Measurements from ENCODE around the gene RPS14.

The RPS14 gene

DNA sequence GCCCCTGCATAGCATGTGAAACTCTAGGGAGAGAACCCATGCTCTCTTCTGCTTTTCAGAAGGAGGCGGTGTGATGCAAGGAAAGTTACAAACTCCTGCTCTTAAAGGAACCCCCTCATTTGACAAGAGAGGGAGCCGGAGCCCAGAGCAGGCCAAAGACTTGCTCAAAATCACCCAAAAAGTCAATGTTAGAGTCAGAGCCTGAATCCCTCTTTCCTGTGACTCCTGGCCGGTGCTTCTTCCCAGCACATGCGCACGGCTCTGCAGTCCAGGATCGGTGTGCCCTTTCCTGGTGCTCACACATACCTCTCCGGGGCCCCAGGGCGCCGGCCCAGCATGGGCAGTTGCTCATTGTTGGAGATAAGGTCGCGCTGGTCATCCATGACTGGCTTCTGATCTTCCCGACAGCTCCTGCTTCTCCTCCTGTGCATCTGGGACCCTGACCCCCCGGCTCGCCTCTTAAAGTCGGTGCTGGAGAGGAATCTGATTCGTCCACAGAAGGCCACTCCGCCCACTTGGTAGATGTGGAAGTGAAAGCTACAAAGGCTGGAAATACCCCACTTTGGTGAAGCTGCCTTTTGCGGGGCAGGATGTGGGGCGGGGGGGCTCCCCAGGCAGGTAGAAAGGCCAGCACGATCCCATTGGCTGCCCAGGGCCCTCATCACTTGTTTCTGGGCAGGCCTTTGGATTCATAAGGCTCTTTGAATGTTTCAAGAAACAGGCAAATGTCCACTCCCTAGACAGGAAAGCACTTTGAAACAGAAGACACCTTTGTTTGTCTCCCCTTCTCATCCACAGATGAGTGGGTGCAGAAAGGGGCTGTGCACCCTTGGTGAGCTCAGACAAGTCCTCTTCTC, 37.0 kb downstream of the RPS14 start, which contains the start of gene CD74:
Gene CD74 (minus strand): TSS at position 592 of the 857 bp plus-strand sequence. CDS start 161 bp downstream, at position 431.
- DNase-seq = peak; percentile 79

- DNase-seq = no peak
These were observed 38.1 kb downstream of the RPS14 start for GRCh38 chr5:150411245-150411979.

- DNase-seq = peak; percentile 72
These were observed 38.9 kb downstream of the RPS14 start for GRCh38 chr5:150410524-150411244.

DNA sequence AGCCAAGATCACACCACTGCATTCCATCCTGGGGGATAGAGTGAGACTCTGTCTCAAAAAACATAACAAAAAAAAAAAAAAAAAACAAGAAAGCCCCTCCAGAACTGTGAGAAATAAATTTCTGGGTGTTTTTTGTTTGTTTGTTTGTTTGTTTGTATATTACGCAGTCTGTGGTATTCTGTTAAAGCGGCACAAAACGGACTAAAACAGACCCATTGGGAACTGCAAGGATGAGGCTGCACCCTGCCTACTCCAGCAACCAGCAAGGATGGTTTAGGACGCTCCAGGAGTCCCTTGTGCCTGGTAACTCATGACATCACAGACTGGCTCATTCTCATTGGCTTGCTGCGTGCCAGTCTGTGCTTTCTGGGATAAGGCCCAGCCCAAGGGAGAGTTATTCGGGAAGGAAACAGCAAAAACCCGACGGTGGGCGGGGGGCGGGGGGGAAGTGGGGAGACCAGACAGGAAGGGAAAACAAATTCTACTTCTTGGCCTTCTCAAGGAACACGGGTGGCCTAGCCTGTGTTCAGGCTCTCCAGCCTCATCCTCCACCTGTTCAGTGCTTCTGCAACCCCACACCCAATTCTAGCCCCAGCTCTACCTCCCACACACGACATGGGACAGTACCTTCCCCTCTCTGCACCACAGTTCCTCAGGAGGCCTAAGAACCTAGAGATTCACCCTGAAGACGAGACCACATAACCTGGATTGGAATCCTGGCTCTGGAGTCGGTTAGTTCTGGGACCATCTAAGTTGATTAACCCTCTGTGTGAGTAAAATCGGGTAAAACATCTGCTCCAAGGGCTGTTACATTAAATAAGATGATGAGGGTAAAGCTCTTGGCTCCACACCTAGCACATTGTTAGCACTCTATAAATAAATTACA, 39.7 kb downstream of the RPS14 start:
- DNase-seq = peak; percentile 81

GRCh38 chr5:150408231-150408943, 41.2 kb downstream of the RPS14 start:
- DNase-seq = no peak

DNA sequence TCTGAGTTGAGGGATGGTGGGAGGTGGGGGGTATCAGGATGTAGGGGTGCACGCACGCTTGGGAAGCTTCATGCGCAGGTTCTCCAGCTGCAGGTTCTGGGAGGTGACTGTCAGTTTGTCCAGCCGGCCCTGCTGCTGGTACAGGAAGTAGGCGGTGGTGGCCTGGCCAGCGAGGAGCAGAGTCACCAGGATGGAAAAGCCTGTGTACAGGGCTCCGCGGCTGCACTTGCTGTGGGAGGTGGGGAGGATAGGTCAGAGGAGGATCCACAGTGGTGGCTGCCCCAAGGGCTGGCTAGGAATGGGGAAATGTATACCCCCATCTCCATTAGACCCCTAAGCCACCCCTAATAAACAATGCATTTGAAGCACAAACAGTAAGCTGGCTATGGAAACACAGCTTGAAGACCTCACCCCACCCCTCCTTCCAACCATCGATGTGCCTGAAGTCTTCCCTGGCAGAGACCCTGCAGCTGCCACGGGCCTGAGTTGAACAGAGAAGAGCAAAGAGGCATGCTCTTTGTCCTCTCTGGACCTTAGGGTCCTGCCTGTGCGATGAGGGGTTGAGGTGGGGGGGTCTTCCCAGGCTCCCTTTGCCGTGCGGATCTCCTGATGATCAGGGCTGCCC, 42.3 kb downstream of the RPS14 start:
- no peak for DNase-seq

DNA sequence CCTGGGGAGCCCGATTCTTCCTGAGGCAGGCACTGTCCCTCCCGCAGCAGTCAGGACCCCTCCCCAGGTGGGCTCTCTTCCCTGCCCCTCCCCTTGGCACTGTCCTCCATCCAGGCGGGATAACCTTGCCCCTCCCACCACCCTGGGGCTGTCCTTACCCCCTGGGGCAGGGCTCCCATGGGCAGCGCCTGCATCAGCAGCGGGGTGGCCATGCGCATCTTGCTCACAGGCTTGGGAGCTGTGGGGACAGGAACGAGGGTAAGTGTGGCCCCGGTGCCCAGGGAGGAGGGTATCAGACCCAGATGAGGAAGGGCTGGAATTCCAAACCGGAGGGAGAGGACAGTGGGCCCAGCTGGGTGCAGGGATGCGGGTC, 42.8 kb downstream of the RPS14 start:
- DNase-seq = no peak

DNA sequence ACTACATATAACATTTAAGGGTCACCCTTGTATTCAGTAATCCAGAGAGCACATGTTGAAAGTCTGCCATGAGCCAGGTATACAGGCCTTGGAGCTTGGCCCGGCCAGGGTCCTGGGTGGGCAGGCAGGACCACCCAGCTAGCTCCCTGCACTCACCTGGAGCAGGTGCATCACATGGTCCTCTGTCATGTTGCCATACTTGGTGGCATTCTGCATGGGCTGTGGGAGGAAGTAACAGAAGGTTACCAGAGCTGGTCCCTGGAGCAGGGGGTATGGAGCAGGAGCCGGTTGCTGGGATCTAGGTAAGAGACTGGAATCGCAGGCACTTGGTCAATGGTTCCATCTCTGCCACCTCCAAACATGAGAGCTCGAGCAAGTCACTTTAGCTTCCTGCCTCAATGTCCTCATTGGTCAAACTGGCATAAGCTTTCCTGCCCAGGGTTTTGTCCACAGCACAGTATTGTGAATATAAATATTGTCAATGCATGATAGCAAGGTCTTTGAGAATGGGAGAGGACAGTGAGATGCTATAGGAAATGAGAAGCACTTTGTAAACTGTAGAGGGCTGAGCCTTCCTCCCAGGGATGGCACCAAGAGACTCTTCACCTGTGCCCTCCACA, 43.3 kb downstream of the RPS14 start:
- DNase-seq = no peak

DNA sequence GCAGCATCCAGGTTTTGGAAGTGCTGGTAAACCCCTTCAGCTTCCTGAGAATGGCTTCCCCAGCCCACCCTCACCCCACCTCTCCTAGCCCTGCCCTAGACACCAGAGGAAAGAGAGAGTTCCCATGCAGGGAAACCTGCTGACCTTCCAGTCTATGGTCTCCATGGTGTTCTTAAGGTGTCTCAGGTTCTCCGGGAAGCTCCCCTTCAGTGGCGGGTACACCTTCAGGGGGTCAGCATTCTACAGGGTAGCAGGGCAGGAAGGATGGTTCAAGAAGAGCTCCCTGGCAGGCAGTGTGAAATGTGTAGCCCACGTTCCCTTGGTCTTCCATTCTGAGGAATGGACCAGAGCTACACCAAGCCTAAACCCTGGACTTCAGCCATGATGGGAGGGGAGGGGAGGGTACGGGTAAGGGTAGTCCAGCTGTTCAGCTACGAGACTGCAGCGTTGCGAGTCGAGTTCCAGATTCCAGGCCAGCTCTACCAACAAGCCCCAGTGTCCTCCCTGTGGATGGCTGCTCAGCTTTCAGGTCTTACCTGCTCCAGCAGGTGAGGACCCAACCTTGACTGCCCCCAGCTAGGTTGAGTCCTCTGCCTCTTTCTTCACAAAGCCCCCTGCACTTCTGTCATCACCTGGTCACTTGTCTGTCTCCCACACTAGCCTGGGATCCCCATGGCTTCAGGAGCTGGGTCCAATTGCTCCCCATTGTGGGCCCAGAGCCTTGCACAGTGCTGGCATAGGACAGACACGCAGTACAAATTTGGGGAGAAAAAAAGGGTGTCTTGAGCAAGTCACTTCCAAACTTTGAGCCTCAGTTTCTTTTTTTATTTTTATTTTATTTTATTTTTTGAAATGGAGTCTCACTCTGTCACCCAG, 44.4 kb downstream of the RPS14 start:
- DNase-seq = no peak

DNA sequence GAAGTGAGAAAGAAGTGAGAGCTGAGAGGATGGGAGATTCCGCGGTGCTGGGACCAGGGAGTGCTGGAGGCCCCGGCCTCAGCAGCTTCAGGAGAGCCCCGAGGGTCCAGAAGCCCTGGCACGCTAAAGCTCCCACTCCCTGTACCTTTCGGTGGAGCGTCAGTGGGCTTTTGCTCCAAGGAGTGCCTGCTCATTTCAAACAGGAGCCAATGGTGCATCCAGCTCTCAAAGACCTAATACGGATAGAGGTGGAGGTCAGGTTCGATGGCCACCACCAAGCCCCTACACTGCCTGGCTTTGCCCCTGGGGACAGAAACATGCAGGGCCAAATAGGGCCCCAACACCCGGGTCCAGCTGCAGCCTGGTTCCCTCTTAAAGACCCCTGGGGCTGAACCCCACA, 45.0 kb downstream of the RPS14 start:
- no peak for DNase-seq

GRCh38 chr5:150404121-150404520, 45.4 kb downstream of the RPS14 start:
- no peak for DNase-seq

DNA sequence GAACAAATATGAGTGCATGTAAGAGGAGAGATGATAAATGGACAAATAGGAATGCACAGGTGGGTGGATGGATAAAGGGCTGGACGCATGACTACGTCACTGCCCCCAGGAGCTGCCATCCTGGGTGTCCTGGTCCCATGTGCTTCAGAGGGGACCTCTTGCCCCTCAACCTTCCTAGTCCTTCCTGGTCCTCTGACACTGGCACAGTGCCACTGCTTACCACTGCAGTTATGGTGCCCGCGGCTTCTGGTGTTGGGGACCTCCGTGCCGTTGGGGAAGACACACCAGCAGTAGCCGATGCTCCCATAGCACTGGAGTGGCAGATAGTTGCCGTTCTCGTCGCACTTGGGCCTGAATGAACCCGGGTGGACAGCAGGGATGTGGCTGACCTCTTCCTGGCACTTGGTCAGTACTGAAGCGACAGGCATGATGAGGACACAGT, 46.6 kb downstream of the RPS14 start:
- DNase-seq = no peak

DNA sequence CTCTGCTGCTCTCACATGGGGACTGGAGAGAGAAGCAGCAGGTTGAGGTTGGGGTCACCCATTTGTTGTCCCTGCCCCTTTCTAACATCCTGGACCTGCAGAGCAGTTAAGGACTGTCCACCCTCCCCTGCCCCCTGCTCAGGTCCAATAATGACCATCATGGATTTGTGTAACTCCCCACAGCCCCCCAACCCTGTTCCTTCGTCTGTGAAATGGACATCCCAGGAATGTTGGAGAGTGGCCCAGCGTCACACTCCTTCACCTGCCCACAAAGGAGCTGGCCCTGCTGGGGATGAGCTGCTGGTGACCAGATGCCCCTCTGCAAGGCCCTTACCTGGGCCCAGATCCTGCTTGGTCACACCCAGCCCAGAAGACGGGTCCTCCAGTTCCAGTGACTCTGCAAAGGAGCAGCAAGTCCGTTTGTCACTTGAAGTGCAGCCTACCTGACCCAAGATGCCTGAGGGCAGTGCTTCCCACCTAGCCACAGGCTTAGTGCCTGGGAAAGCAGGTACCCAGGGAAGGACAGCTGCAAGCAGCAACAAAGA, 47.2 kb downstream of the RPS14 start:
- DNase-seq = no peak

DNA sequence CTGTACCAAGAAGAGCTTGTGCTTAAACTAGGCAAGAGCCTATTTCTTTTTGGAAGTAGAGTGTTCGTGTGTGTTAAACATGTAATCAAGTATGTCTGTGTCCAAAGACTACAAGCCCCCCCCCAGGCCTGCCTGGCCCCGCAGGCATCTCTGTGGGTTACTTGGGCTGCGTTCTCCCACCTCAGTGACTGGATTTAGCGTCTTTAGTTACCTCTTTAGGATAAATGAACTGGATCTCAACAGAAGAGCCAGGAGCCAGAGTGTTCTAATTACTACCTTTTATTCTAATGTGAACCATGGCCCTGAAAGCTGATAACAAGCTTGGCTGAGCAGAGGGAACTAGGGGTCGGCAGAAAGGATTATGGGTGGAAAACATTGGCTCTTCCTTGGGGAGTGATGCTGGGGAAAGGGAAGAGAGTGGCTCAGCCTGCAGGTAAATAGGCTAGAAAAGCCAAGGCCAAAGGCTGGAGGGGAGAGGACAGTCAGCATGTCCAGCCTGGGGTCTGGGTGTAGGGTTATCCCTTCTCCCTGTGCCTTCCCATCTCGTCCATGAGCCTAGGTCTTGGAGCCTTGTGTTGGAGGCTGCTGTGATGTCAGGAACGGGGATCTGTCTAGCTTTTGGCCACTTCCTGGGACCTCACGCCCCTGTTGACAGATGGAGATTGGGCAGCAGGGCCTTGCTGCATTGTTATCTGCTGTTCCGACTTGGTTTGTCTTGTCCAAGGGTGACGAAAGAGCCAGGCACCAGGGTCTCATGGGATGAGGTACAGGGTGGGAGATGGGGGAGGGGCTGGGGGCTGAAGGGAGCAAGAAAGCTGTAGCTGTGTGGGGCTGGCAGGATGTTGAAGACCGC, 47.9 kb downstream of the RPS14 start:
- no peak for DNase-seq

- DNase-seq = no peak
These were observed 48.5 kb downstream of the RPS14 start for GRCh38 chr5:150401076-150401375.

DNA sequence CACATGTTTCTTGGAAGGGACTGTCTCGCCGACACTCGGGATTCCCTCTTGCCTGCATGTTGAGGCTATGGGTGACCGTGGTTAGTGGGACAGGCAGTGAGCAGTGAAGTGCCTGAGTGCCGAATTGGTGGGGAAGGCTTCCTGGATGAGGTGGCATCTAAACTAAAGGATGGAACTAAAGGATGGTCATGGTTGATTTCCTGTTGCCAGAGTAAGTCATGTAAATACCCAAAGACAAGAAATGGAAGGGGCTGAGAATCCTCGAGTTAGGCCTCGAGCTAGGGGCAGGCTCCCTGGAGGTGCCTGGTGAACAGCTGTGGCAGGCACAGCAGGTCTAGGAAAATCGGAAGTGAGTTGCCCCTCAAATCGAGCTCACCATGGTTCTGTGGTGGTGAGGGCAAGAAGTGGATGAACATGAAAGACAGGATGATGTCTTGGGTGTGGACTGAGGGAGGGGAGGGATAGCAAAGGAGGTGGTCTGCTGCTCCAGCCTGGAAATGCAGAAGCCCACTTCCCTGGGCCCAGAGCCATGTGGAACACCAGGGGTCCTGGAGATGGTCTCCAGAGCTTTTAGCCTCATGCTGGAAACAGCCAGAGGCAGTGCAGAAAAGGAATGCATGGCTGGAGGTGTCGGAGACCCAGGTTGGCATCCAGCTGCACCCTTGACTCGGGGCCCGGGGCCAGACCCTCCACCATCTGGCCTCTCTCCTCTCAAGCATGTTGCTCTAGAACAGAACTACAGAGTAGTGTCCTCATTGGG, 49.0 kb downstream of the RPS14 start:
- no peak for DNase-seq

DNA sequence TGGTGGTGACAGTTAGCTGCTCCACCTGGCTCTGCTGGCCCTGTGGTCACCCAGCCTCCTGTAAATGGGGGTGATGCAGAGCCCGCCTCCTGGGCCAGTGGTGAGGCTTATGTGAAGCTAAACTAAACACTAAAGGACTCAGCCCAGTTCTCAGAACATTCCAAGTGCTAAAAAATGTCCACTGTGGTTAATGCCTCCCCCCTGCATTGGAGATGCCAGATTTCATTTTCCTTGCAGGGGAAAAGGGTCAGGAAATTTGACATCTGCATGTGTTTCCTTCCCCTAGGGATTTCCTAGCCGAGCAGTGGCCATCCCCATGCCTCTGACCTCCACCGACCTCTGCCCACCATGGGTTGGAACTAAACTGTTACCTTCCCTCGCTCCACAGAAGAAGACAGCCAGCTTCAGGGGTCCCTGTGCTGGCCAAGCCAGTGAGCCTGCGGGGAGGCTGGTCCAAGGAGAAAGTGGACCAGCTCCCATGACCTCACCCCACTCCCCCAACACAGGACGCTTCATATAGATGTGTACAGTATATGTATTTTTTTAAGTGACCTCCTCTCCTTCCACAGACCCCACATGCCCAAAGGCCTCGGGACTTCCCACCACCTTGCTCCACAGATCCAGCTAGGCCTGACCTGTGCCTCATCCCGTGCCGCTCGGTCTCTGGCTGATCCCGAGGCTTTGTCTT, 49.9 kb downstream of the RPS14 start:
- no peak for DNase-seq

Measured in right forelimb (tissue), 1 donor.